ENCODE data around the gene R3HDM2. TPM values are rescaled to one million over a fixed set of nuclear protein-coding genes. Genes with fewer than 3 reads are reported as not detected.
A peak's percentile ranks its signal among the peaks of the same experiment; 100 is the strongest.

Gene R3HDM2
- total and polyA plus RNA-seq, 2 of the 13 experiments (the other 11 are each of a cell fraction or from before 2014, with no cell fraction given): 11.1 to 23.5 TPM

DNA sequence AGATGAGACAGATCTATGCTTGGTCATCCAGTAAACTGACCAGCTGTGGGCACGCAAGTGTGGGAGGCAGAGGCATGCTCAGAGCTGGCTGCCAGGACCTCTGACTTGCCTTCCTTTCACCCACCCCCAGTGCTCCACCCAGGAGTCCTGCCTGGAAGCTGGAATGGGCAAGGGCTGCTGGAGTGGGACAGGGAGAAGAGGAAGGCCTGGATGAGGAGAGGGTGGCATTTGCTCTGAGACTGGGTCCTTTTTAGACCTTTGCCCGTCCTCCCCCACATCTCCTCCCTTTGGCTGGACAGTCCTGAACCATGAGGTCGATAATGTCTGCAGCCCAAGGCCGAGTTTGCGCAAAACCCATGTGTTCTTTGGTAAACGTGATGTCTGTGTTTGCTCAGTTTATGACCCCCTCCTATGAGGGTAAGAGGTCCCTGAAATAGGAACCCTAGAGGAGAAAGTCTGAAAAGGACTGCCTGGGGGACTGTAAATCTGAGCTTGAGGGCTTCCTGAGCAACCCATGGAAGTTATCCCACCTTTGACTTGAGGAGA lies 20.5 kb upstream of the R3HDM2 start (continued):
- TF ChIP-seq ZNF30 (CRISPR knock-in tag; IDR thresholded peaks at IDR 0.05) (no peak), GTF2F1 (IDR thresholded peaks at IDR 0.05; ENCODE audit: low read length) (no peak), THAP9 (CRISPR knock-in tag; IDR thresholded peaks at IDR 0.05; ENCODE audit: borderline replicate concordance) (peak; percentile 45; the same call in 1 of the 2 replicates), MLLT10 (CRISPR knock-in tag; IDR thresholded peaks at IDR 0.05) (no peak), GTF3A (CRISPR knock-in tag; conservative IDR thresholded peaks at IDR 0.05) (peak; percentile 94), PAWR (CRISPR knock-in tag; IDR thresholded peaks at IDR 0.05; ENCODE audit: borderline replicate concordance) (no peak), NFRKB (IDR thresholded peaks at IDR 0.05) (no peak), FOSL2 (CRISPR knock-in tag; IDR thresholded peaks at IDR 0.05) (peak; percentile 81), ZNF263 (CRISPR knock-in tag; IDR thresholded peaks at IDR 0.05) (peak; percentile 92), ATF7-NPFF (CRISPR knock-in tag; IDR thresholded peaks at IDR 0.05; ENCODE audit: low read depth) (0 out of 2 replicates have a peak, but pooled peaks have one; percentile 56), ARNT (IDR thresholded peaks at IDR 0.05) (no peak), ZFP37 (CRISPR knock-in tag; IDR thresholded peaks at IDR 0.05; ENCODE audit: borderline replicate concordance) (no peak), JARID2 (CRISPR knock-in tag; IDR thresholded peaks at IDR 0.05; ENCODE audit: insufficient replicate concordance) (peak; percentile 34), ZBTB20 (CRISPR knock-in tag; IDR thresholded peaks at IDR 0.05; ENCODE audit: borderline replicate concordance, low read depth) (0 out of 2 replicates have a peak, but pooled peaks have one; percentile 66), RELA (CRISPR knock-in tag; IDR thresholded peaks at IDR 0.05) (no peak), MTERF4 (CRISPR knock-in tag; IDR thresholded peaks at IDR 0.05) (no peak), ZSCAN5A (CRISPR knock-in tag; IDR thresholded peaks at IDR 0.05; ENCODE audit: borderline replicate concordance) (peak; percentile 90; the same call in 1 of the 2 replicates), SMC3 (IDR thresholded peaks at IDR 0.05; ENCODE audit: low read length) (peak; percentile 14; the same call in 1 of the 2 replicates), MAFK (conservative IDR thresholded peaks at IDR 0.05 in 1 of 2, IDR thresholded peaks at IDR 0.05 in 1 of 2; ENCODE audit: low read length in 2 of 2) (no peak)
- TF ChIP-seq, protein P1, sequence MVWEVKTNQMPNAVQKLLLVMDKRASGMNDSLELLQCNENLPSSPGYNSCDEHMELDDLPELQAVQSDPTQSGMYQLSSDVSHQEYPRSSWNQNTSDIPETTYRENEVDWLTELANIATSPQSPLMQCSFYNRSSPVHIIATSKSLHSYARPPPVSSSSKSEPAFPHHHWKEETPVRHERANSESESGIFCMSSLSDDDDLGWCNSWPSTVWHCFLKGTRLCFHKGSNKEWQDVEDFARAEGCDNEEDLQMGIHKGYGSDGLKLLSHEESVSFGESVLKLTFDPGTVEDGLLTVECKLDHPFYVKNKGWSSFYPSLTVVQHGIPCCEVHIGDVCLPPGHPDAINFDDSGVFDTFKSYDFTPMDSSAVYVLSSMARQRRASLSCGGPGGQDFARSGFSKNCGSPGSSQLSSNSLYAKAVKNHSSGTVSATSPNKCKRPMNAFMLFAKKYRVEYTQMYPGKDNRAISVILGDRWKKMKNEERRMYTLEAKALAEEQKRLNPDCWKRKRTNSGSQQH (CRISPR knock-in tag; IDR thresholded peaks at IDR 0.05; ENCODE audit: low read depth): peak; percentile 74; the same call in 1 of the 2 replicates
- TF ChIP-seq, protein P2, sequence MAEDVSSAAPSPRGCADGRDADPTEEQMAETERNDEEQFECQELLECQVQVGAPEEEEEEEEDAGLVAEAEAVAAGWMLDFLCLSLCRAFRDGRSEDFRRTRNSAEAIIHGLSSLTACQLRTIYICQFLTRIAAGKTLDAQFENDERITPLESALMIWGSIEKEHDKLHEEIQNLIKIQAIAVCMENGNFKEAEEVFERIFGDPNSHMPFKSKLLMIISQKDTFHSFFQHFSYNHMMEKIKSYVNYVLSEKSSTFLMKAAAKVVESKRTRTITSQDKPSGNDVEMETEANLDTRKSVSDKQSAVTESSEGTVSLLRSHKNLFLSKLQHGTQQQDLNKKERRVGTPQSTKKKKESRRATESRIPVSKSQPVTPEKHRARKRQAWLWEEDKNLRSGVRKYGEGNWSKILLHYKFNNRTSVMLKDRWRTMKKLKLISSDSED (CRISPR knock-in tag; IDR thresholded peaks at IDR 0.05): no peak
- TF ChIP-seq, protein P3, sequence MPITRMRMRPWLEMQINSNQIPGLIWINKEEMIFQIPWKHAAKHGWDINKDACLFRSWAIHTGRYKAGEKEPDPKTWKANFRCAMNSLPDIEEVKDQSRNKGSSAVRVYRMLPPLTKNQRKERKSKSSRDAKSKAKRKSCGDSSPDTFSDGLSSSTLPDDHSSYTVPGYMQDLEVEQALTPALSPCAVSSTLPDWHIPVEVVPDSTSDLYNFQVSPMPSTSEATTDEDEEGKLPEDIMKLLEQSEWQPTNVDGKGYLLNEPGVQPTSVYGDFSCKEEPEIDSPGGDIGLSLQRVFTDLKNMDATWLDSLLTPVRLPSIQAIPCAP (CRISPR knock-in tag; IDR thresholded peaks at IDR 0.05; ENCODE audit: low read depth): no peak
